ENCODE measurements around the gene GADD45G. TPM values are rescaled to one million over a fixed set of nuclear protein-coding genes. Genes with fewer than 3 reads are reported as not detected.

The GADD45G gene
- total and polyA plus RNA-seq, 2 experiments from 2014 or later = 12.7 to 24.1 TPM

DNA sequence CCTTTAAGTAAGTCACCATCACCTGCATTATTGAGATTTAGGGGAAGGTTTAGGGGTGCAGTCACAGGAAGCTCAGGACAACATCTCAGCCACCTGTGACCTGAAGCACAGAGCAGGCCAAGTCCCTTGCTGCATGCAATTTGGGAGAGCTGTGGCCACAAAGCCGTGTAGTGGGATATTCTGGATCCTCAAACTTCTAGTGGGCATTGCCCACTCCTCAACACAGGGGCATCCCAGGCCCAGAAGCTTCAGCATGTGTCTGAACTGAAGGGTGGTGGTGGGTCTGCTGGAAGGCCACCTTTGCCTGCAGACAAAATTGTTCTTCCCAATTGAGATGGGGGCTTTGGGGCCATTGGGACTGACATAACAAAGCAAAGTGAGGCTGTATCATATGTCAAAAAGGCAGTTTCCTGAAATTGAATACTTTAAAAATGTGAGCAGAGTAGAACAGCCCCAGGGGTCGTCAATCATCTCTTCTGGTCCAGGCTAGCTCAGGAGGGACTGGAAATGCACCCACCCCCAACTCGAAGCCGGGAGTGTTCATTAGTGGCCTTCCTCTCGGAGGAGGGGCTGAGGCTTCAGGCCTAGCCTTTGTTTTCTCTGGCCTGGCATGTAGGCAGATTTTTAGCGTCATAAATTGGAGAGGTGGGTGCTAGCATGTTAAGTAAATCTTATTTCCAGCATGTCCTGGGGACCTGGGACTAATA lies 2.8 kb upstream of the GADD45G start (continued):
- TF ChIP-seq REST (IDR thresholded peaks at IDR 0.05; ENCODE audit: unreplicated experiment) (no peak), NANOG (IDR thresholded peaks at IDR 0.05; ENCODE audit: borderline replicate concordance) (no peak), EZH2 (IDR thresholded peaks at IDR 0.05; ENCODE audit: low read depth, unreplicated experiment) (no peak)
- TF ChIP-seq, protein P1, sequence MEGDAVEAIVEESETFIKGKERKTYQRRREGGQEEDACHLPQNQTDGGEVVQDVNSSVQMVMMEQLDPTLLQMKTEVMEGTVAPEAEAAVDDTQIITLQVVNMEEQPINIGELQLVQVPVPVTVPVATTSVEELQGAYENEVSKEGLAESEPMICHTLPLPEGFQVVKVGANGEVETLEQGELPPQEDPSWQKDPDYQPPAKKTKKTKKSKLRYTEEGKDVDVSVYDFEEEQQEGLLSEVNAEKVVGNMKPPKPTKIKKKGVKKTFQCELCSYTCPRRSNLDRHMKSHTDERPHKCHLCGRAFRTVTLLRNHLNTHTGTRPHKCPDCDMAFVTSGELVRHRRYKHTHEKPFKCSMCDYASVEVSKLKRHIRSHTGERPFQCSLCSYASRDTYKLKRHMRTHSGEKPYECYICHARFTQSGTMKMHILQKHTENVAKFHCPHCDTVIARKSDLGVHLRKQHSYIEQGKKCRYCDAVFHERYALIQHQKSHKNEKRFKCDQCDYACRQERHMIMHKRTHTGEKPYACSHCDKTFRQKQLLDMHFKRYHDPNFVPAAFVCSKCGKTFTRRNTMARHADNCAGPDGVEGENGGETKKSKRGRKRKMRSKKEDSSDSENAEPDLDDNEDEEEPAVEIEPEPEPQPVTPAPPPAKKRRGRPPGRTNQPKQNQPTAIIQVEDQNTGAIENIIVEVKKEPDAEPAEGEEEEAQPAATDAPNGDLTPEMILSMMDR (conservative IDR thresholded peaks at IDR 0.05; ENCODE audit: low read depth in 2 of 2) = no peak

GRCh38 chr9:89602978-89603766 lies 1.6 kb upstream of the GADD45G start:
- no peak overlapping the region for H3K27ac Mint-ChIP-seq
- Histone ChIP-seq H2AFZ (peak overlapping the region; percentile 84), H3K27ac (ENCODE audit: low read depth) (0 out of 2 replicates have a peak overlapping the region, but pooled peaks have one; percentile 12), H3K4me3 (peak overlapping the region; percentile 94), H3K36me3 (ENCODE audit: insufficient read depth) (peaks cover 5% of the 10 kb centered on the region; the same call in 1 of the 2 replicates), H3F3A (replicated peaks; ENCODE audit: low read depth) (no peaks in the 10 kb centered on the region; the same call in 1 of the 2 replicates), H3K4me1 (ENCODE audit: insufficient read depth) (peaks cover 18% of the 10 kb centered on the region), H3K79me2 (replicated peaks; ENCODE audit: insufficient read depth) (peaks cover 12% of the 10 kb centered on the region), H3K9me2 (ENCODE audit: insufficient read depth) (no peaks in the 10 kb centered on the region), H3K4me2 (peak overlapping the region; percentile 89), H3K27me3 (ENCODE audit: insufficient read depth) (peaks cover 22% of the 10 kb centered on the region), H4K20me1 (replicated peaks; ENCODE audit: insufficient read depth) (0 out of 2 replicates have a peak, but pooled peaks cover 5% of the 10 kb centered on the region)
- H3K4me1 Mint-ChIP-seq = peaks cover 26% of the 10 kb centered on the region
- no peaks in the 10 kb centered on the region for H3K9me3 Mint-ChIP-seq
- DNase-seq (ENCODE audit: low spot score) = peak; percentile 97
- peak overlapping the region; percentile 75 for H3K4me3 Mint-ChIP-seq
- peak; percentile 17 for ATAC-seq
- H3K36me3 Mint-ChIP-seq (ENCODE audit: low read depth) = peaks cover 17% of the 10 kb centered on the region
- H3K27me3 Mint-ChIP-seq (ENCODE audit: insufficient read depth, low read depth, poor library complexity) = peaks cover 25% of the 10 kb centered on the region
- TF ChIP-seq EZH2phosphoT487 (IDR thresholded peaks at IDR 0.05; ENCODE audit: unreplicated experiment) (no peak), JUNB (IDR thresholded peaks at IDR 0.05; ENCODE audit: unreplicated experiment) (no peak), ZNF462 (CRISPR knock-in tag; IDR thresholded peaks at IDR 0.05) (peak; percentile 31; the same call in 1 of the 2 replicates), POLR2AphosphoS5 (IDR thresholded peaks at IDR 0.05; ENCODE audit: low read depth) (no peak), NANOG (IDR thresholded peaks at IDR 0.05; ENCODE audit: borderline replicate concordance) (no peak), EZH2 (IDR thresholded peaks at IDR 0.05; ENCODE audit: low read depth, unreplicated experiment) (no peak), ETS1 (IDR thresholded peaks at IDR 0.05) (no peak)
